Measurements from ENCODE around the gene WLS.
"Not testable (repeated sequence)": the region's sequence is repeated elsewhere in the genome, so short reads cannot be mapped to it uniquely, and the experiment has no call there.

WLS gene

DNA sequence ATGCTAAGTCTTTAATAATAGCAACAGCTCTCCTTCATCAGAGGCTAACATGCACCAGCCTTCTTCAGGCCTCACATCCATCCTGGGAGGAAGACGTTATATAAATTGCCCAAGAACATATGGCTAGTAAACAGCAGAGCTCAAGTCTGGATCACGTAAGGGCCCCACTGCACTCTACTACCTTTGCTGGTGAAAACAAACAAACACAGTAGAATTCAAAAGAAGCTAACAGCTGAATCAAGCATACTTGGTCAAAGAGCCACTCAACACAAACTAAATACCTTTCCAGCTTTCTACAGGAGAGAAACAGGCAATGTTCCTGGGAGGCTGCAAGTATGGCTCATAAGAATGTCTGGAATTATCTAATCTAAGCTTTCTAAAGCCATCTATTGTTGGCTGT, 66.0 kb downstream of the WLS start:
- H3K9me3 ChIP-seq (ENCODE audit: control insufficient read depth, low read length) = no peaks in the 10 kb centered on the region
- H2AFZ ChIP-seq = no peak overlapping the region
- no peak overlapping the region for H3K9ac ChIP-seq
- H3K4me3 ChIP-seq (ENCODE audit: low read depth, low read length) = no peak overlapping the region
- no peaks in the 10 kb centered on the region for H3K27me3 ChIP-seq (ENCODE audit: control insufficient read depth, insufficient read depth, low read length)
- H3K27ac ChIP-seq = no peak overlapping the region
- no peak overlapping the region for H3K4me2 ChIP-seq (ENCODE audit: low read length)
- H3K79me2 ChIP-seq = no peaks in the 10 kb centered on the region
- TF ChIP-seq, protein P1, sequence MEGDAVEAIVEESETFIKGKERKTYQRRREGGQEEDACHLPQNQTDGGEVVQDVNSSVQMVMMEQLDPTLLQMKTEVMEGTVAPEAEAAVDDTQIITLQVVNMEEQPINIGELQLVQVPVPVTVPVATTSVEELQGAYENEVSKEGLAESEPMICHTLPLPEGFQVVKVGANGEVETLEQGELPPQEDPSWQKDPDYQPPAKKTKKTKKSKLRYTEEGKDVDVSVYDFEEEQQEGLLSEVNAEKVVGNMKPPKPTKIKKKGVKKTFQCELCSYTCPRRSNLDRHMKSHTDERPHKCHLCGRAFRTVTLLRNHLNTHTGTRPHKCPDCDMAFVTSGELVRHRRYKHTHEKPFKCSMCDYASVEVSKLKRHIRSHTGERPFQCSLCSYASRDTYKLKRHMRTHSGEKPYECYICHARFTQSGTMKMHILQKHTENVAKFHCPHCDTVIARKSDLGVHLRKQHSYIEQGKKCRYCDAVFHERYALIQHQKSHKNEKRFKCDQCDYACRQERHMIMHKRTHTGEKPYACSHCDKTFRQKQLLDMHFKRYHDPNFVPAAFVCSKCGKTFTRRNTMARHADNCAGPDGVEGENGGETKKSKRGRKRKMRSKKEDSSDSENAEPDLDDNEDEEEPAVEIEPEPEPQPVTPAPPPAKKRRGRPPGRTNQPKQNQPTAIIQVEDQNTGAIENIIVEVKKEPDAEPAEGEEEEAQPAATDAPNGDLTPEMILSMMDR (IDR thresholded peaks at IDR 0.05) = no peak
- H3K4me1 ChIP-seq = no peaks in the 10 kb centered on the region
- no peaks in the 10 kb centered on the region for H3K36me3 ChIP-seq (ENCODE audit: control insufficient read depth, insufficient read depth, low read length)

DNA sequence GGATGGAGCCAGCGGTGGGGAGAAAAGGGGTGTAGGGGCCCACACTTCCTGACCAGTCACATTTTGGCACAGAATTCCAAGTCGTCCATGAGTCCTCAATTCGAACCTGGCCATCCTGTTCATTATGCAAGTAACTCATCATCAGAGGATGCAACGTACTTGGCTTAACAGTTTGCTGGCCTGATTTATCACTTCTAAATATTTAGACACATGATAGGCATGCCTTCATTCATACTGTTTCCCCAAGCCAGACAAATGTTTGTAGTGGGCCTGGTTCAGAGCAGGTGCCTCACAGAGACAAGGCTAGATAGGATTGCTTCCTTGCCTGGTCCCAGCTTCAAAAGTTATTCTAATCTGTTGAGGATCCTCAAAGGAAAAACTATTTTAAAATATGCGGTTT, 66.7 kb downstream of the WLS start:
- TF ChIP-seq, protein P1 (IDR thresholded peaks at IDR 0.05) = no peak
- Histone ChIP-seq H3K27ac (no peak overlapping the region), H3K4me3 (ENCODE audit: low read depth, low read length) (no peak overlapping the region), H3K9ac (no peak overlapping the region), H3K9me3 (ENCODE audit: control insufficient read depth, low read length) (no peaks in the 10 kb centered on the region), H2AFZ (no peak overlapping the region), H3K4me2 (ENCODE audit: low read length) (no peak overlapping the region), H3K36me3 (ENCODE audit: control insufficient read depth, insufficient read depth, low read length) (no peaks in the 10 kb centered on the region), H3K4me1 (no peaks in the 10 kb centered on the region), H3K79me2 (no peaks in the 10 kb centered on the region), H3K27me3 (ENCODE audit: control insufficient read depth, insufficient read depth, low read length) (no peaks in the 10 kb centered on the region)

DNA sequence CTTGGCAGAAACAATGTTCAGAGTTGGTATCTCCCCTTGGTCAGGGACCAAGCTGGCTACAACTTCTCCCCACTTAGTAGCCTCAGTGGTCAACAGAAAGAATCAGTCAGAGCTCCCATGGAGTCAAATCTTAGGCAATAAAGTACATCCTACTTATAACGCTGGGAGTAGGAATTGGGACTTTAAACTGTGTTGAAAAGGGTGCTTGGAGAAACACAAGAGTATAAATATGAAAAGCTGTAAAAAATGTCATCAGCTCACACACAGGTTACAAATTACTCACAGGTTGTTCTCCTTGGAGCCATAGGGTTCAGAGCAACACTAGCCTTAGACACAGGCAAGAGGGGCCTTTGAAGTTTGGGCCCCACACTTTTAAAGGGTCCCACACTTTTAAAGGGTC, 67.4 kb downstream of the WLS start:
- Histone ChIP-seq H3K4me3 (ENCODE audit: low read depth, low read length) (no peak overlapping the region), H3K4me2 (ENCODE audit: low read length) (no peak overlapping the region), H3K27me3 (ENCODE audit: control insufficient read depth, insufficient read depth, low read length) (no peaks in the 10 kb centered on the region), H3K79me2 (no peaks in the 10 kb centered on the region), H3K36me3 (ENCODE audit: control insufficient read depth, insufficient read depth, low read length) (no peaks in the 10 kb centered on the region), H3K4me1 (no peaks in the 10 kb centered on the region), H2AFZ (no peak overlapping the region), H3K9ac (no peak overlapping the region), H3K9me3 (ENCODE audit: control insufficient read depth, low read length) (no peaks in the 10 kb centered on the region), H3K27ac (no peak overlapping the region)
- TF ChIP-seq, protein P1 (IDR thresholded peaks at IDR 0.05) = no peak

DNA sequence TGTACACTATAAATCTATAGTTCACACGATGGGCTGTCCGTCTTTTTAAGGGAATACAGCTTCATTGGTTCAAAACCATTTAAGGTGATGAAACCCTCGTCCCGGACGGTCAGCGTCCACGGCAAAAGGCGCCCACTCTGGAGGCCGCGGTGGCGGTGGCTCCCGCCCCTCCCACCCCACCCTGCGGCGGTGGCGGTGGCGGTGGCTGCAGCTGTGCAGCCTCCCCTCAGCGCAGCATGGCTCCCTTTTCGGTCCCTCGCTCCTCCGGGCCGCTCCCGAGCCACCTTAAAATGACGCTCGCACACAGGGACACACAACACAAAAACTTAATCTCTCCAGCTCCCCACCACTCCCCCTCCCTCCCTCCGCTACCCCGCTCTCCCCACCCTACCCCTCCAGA, 69.1 kb downstream of the WLS start:
- Histone ChIP-seq H3K9ac (no peak overlapping the region), H3K4me1 (no peaks in the 10 kb centered on the region), H3K79me2 (no peaks in the 10 kb centered on the region), H3K27ac (no peak overlapping the region), H3K9me3 (ENCODE audit: control insufficient read depth, low read length) (no peaks in the 10 kb centered on the region), H2AFZ (no peak overlapping the region), H3K36me3 (ENCODE audit: control insufficient read depth, insufficient read depth, low read length) (no peaks in the 10 kb centered on the region), H3K4me2 (ENCODE audit: low read length) (no peak overlapping the region), H3K27me3 (ENCODE audit: control insufficient read depth, insufficient read depth, low read length) (no peaks in the 10 kb centered on the region), H3K4me3 (ENCODE audit: low read depth, low read length) (no peak overlapping the region)
- TF ChIP-seq, protein P1 (IDR thresholded peaks at IDR 0.05) = no peak

DNA sequence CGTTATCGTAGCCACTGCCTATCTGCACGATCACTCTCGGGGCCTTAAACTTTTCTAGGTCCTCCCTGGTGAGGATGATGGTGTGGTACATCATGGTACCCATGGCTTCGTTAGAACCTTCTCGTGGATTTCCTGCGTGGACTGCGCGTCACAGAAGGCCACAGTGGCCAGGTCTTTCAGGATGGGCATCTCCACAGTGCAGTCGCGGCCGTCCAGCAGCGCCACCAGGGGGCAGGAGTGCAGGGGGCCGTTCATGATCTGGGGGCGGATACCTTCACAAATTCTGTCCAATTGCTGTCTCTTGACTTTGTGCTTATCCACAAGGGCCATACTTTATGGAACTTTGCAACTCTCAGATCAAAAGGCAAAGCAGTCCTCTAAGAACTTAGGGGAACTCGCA, 69.6 kb downstream of the WLS start:
- Histone ChIP-seq H3K27me3 (ENCODE audit: control insufficient read depth, insufficient read depth, low read length) (no peaks in the 10 kb centered on the region), H3K4me1 (no peaks in the 10 kb centered on the region), H3K9me3 (ENCODE audit: control insufficient read depth, low read length) (no peaks in the 10 kb centered on the region), H3K4me2 (ENCODE audit: low read length) (no peak overlapping the region), H3K27ac (no peak overlapping the region), H3K36me3 (ENCODE audit: control insufficient read depth, insufficient read depth, low read length) (no peaks in the 10 kb centered on the region), H3K79me2 (no peaks in the 10 kb centered on the region), H3K9ac (no peak overlapping the region), H3K4me3 (ENCODE audit: low read depth, low read length) (no peak overlapping the region), H2AFZ (no peak overlapping the region)
- TF ChIP-seq, protein P1 (IDR thresholded peaks at IDR 0.05) = no peak

DNA sequence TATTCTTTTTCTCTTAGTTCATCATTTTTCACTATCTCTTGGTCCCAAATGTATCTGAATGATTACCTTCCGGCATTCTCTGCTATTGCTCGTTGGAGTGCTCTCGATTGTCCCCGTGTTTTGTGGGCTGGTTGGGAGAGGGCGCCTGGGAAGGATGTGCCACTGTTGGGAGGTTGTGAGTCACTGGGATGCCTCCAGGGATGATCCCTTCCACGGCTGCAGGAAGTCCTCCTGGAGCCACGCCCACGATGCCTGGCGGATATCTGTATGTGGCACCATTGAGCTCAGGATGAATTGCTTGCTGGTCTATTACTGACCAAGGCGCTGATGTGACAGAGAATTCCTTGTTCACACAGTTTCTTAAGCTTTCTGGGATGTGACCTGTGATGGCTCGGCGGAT, 70.7 kb downstream of the WLS start:
- H3K9ac ChIP-seq; H3K36me3 ChIP-seq (ENCODE audit: control insufficient read depth, insufficient read depth, low read length); H3K27me3 ChIP-seq (ENCODE audit: control insufficient read depth, insufficient read depth, low read length); H2AFZ ChIP-seq; H3K79me2 ChIP-seq; H3K27ac ChIP-seq; H3K9me3 ChIP-seq (ENCODE audit: control insufficient read depth, low read length); H3K4me1 ChIP-seq; H3K4me3 ChIP-seq (ENCODE audit: low read depth, low read length); H3K4me2 ChIP-seq (ENCODE audit: low read length): not testable (repeated sequence)

DNA sequence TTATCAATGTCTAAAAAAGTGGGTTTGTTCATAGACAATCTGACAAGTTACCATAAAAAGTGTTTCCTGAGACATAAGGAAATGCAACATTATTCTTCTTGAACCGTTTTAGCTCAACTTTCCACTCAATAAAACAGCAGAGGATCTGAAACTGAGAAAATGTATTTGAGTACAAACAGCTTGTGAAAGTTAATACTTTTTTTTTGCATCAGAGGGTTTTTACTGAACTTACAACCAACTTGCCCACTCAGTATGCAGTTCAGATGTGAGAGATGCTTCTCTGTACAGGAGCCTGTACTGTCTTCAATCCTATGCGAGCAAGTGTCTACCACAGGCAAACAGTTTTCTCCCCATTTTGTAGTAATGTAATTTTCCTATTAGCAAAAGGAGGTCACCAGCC, 71.4 kb downstream of the WLS start:
- H3K27me3 ChIP-seq (ENCODE audit: control insufficient read depth, insufficient read depth, low read length); H3K4me2 ChIP-seq (ENCODE audit: low read length); H3K36me3 ChIP-seq (ENCODE audit: control insufficient read depth, insufficient read depth, low read length); H3K9me3 ChIP-seq (ENCODE audit: control insufficient read depth, low read length); H3K27ac ChIP-seq; H3K9ac ChIP-seq; H3K79me2 ChIP-seq; H3K4me3 ChIP-seq (ENCODE audit: low read depth, low read length); H2AFZ ChIP-seq; H3K4me1 ChIP-seq: not testable (repeated sequence)

All from parathyroid adenoma (tissue), 2 donors.